Heart left ventricle (tissue), 16 donors: ENCODE results near the gene APP. TPM values are rescaled to one million over a fixed set of nuclear protein-coding genes. Genes with fewer than 3 reads are reported as not detected.

Experiments used
- ATAC-seq, 4 donors: fragments of 200-7000 bp; cut with Tn5 transposase; one replicate each; pipeline ENCODE4 v1.9.1; 2020 to 2022; ENCODE audit warnings: moderate library complexity in 4 of 4, mild to moderate bottlenecking in 3 of 4, moderate number of reproducible peaks in 1 of 4
- DNase-seq, 5 donors: peaks; one replicate each; pipeline ENCODE4 v3.0.0-alpha.2; 2020
- H3K27ac ChIP-seq, 12 donors: fragments of 200-600 bp; sonication (generic) in 4 of 12; one replicate each; pipeline versions ENCODE4 v1.5.0 to v1.8.0; 2016 to 2022; ENCODE audit warnings: mild to moderate bottlenecking in 2 of 12
- H3K27me3 ChIP-seq, 9 donors: fragments of 200-600 bp; sonication (generic) in 2 of 9; one replicate each; pipeline versions ENCODE4 v1.5.1 to v1.8.0; 2016 to 2022; ENCODE audit warnings: mild to moderate bottlenecking in 3 of 9
- H3K36me3 ChIP-seq, 9 donors: fragments of 200-600 bp; sonication (generic) in 2 of 9; one replicate each; pipeline versions ENCODE4 v1.5.0 to v1.8.0; 2018 to 2022; ENCODE audit warnings: mild to moderate bottlenecking in 2 of 9
- H3K4me1 ChIP-seq, 12 donors: fragments of 200-600 bp; sonication (generic) in 4 of 12; one replicate each; pipeline versions ENCODE4 v1.5.0 to v1.8.0; 2016 to 2022; ENCODE audit warnings: mild to moderate bottlenecking in 3 of 12
- H3K4me3 ChIP-seq, 12 donors: fragments of 200-600 bp; sonication (generic) in 4 of 12; one replicate each; pipeline versions ENCODE4 v1.5.0 to v1.8.0; 2017 to 2022; ENCODE audit warnings: mild to moderate bottlenecking in 9 of 12, moderate library complexity in 4 of 12
- H3K9me3 ChIP-seq, 12 donors: fragments of 200-600 bp; sonication (generic) in 4 of 12; one replicate each; pipeline versions ENCODE4 v1.5.0 to v1.8.0; 2016 to 2022; ENCODE audit warnings: mild to moderate bottlenecking in 1 of 12
- POLR2A ChIP-seq, 2 donors: fragments of 450-650 bp; IDR thresholded peaks; one replicate each; pipeline ENCODE4 v1.6.1; 2017; ENCODE audit warnings: antibody characterized with exemption in 2 of 2, mild to moderate bottlenecking in 2 of 2, moderate library complexity in 2 of 2
- WGBS, 4 donors: extraction: QIAGEN DNeasy Blood & Tissue Kit in 2 of 4; methylation state at CpG; one replicate each; pipeline versions ENCODE4 v1.1.5 to v1.1.7; 2013 to 2018; 5-methylcytosine and 5-hydroxymethylcytosine counted together
- intact Hi-C, 10 donors: fragments of 100-400 bp; cut with DNase I; formaldehyde crosslinking; loops; one replicate each; pipeline versions ENCODE4 v1.11.1 to v1.14.2; 2022
- polyA plus RNA-seq, 2 donors: library from polyadenylated mRNA; stranded (reverse); fragments of 200-250 nt; gene quantifications; one replicate each; pipeline ENCODE4 v1.2.3, GENCODE V29; 2013
- total RNA-seq, 9 donors: library from RNA; depleted of rRNA in 2 of 9; stranded (reverse); fragments of >200 nt in 2 of 9; fragmentation: NEBNext Ultra II Directional in 3 of 9; extraction: Animal tissue kit (Norgen Biotek cat#: 25700) in 3 of 9; gene quantifications; one replicate each; pipeline versions ENCODE4 v1.1.0 to v1.2.4, GENCODE V29; 2016 to 2023
- TF ChIP-seq, protein P1 (sequence below), 12 donors: fragments of 200-600 bp; sonication (generic) in 4 of 12; IDR thresholded peaks; one replicate each; pipeline versions ENCODE4 v1.5.0 to v1.8.0; 2018 to 2022; ENCODE audit warnings: antibody characterized with exemption in 12 of 12, mild to moderate bottlenecking in 5 of 12
- donor health status: ischemic (EF 13 %, LVEDD 7.1; RV severe dilation, severe dysfunction).
- donor health status: healthy with polysubstance abuse.
- donor health status: DM: no; HTN: yes; CAD: no.
- donor health status: DM: no; HTN: no; CAD: no.
- donor health status: ischemic (EF 25% LVEDD 6.9; RV normal size, moderate dysfunction).
- donor health status: ischemic (EF 25% LVEDD 5.7; RV mildly dilated, moderate dysfunction).
- donor health status: healthy.
- donor health status: DM: yes; HTN: yes; CAD: no.
- donor health status: ischemic (EF 35%, LVEDD 5.7; RV mildly dilated, moderate dysfunction).
- donor health status: nonischemic (EF 11% LVEDD 7.7; RV severe dilation, severe dysfunction).
- donor health status: DM: yes; HTN: yes; CAD: no.
- donor health status: PGD.
- donor health status: ischemic (EF 29% LVEDD 5.4; RV normal size, mild dysfunction).
- donor health status: nonischemic (EF 23%, LVEDD 6.1; RV moderate dilation, normal function).

Gene APP
- total and polyA plus RNA-seq, 11 donors, result 103 to 467 (median 373) TPM

GRCh38 chr21:26052057-26052456 lies 118.5 kb downstream of the APP start:
- no peak for ATAC-seq
- peaks cover 0 to 22% (median 5%) of the 10 kb centered on the region in 12 donors for H3K4me1 ChIP-seq
- H3K27ac ChIP-seq, result no peak overlapping the region
- no peak for DNase-seq
- H3K4me3 ChIP-seq, result no peak overlapping the region
- no peaks in the 10 kb centered on the region for H3K27me3 ChIP-seq
- 85 to 98% (median 96%) methylated on average over 2 of the region's 2 CpGs for WGBS, 4 donors
- H3K9me3 ChIP-seq, result no peaks in the 10 kb centered on the region
- H3K36me3 ChIP-seq, result peaks cover 0 to 56% (median 28%) of the 10 kb centered on the region in 9 donors
- intact Hi-C loops, result no loop called here
- TF ChIP-seq, protein P1, sequence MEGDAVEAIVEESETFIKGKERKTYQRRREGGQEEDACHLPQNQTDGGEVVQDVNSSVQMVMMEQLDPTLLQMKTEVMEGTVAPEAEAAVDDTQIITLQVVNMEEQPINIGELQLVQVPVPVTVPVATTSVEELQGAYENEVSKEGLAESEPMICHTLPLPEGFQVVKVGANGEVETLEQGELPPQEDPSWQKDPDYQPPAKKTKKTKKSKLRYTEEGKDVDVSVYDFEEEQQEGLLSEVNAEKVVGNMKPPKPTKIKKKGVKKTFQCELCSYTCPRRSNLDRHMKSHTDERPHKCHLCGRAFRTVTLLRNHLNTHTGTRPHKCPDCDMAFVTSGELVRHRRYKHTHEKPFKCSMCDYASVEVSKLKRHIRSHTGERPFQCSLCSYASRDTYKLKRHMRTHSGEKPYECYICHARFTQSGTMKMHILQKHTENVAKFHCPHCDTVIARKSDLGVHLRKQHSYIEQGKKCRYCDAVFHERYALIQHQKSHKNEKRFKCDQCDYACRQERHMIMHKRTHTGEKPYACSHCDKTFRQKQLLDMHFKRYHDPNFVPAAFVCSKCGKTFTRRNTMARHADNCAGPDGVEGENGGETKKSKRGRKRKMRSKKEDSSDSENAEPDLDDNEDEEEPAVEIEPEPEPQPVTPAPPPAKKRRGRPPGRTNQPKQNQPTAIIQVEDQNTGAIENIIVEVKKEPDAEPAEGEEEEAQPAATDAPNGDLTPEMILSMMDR (IDR thresholded peaks at IDR 0.05), result no peak
- no peak for TF ChIP-seq POLR2A (IDR thresholded peaks at IDR 0.05)

- TF ChIP-seq POLR2A (IDR thresholded peaks at IDR 0.05), result no peak
- TF ChIP-seq, protein P1 (IDR thresholded peaks at IDR 0.05), result no peak
Observed at GRCh38 chr21:26050857-26051256, 119.7 kb downstream of the APP start.

GRCh38 chr21:26049803-26050202 lies 120.8 kb downstream of the APP start:
- intact Hi-C loops, result no loop called here
- ATAC-seq (no peak), DNase-seq (no peak)
- H3K9me3 ChIP-seq, result no peaks in the 10 kb centered on the region
- H3K36me3 ChIP-seq, result peaks cover 0 to 66% (median 35%) of the 10 kb centered on the region in 9 donors
- no peak for TF ChIP-seq POLR2A (IDR thresholded peaks at IDR 0.05)
- TF ChIP-seq, protein P1 (IDR thresholded peaks at IDR 0.05), result no peak
- no peak overlapping the region for H3K4me3 ChIP-seq
- WGBS, 4 donors, result 88 to 97% (median 92%) methylated on average over 1 of the region's 1 CpG
- H3K27me3 ChIP-seq, result no peaks in the 10 kb centered on the region
- H3K4me1 ChIP-seq, result peaks cover 0 to 6% (median 0%) of the 10 kb centered on the region in 12 donors
- H3K27ac ChIP-seq, result no peak overlapping the region

More at GRCh38 chr21:26050857-26051256, 119.7 kb downstream of the APP start:
- Histone ChIP-seq H3K36me3 (peaks cover 0 to 62% (median 28%) of the 10 kb centered on the region in 9 donors), H3K4me3 (no peak overlapping the region), H3K9me3 (no peaks in the 10 kb centered on the region), H3K4me1 (peaks cover 0 to 17% (median 3%) of the 10 kb centered on the region in 12 donors), H3K27me3 (no peaks in the 10 kb centered on the region), H3K27ac (no peak overlapping the region)
- WGBS, 4 donors, result 95 to 98% (median 97%) methylated on average over 6 of the region's 6 CpGs
- no peak for ATAC-seq
- no peak for DNase-seq
- intact Hi-C loops, result no loop called here

DNA sequence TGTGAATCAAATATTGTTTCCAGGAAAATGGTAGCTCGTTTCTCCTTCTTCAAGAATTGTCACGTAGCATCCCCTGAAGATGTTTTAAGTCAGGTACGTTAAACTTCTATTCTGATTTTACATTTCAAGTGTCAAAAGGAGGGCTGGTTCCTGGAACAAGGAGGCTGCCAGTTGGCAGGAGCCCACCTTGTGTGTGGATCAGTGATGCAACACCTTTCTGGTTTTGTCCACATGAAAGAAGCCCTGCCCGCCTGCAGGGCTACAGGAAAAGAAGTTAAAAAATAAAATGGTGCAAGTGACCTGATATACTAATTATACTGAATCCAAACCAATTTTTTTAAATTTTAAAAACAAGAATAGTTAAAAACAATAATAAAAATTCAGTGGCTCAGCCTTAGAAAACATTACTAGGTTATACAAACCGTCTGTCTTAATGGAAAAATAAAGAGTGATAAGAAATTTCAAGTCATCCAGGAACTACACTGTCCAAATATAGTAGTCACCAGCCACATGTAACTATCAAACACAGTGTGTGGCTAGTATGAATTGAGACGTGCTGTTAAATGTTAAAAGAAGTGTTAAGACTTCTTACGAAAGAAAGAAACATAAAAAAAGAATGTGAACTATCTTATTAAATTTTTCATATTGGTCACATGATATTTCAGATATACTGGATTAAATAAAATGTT lies 123.1 kb downstream of the APP start:
- no peak for TF ChIP-seq POLR2A (IDR thresholded peaks at IDR 0.05)
- TF ChIP-seq, protein P1 (IDR thresholded peaks at IDR 0.05), result no peak
- H3K9me3 ChIP-seq, result no peaks in the 10 kb centered on the region
- H3K4me1 ChIP-seq, result peaks cover 0 to 5% (median 0%) of the 10 kb centered on the region in 12 donors
- H3K36me3 ChIP-seq, result peaks cover 0 to 76% (median 41%) of the 10 kb centered on the region in 9 donors
- H3K27me3 ChIP-seq, result no peaks in the 10 kb centered on the region
- no peak for DNase-seq
- intact Hi-C loops, result no loop called here
- H3K27ac ChIP-seq, result no peak overlapping the region
- WGBS, 4 donors, result 76 to 85% (median 80%) methylated on average over 7 of the region's 7 CpGs
- no peak for ATAC-seq
- no peak overlapping the region for H3K4me3 ChIP-seq
